Ectodermal cell (in vitro differentiated cells): ENCODE results near the gene GJD4. TPM values are rescaled to one million over a fixed set of nuclear protein-coding genes. Genes with fewer than 3 reads are reported as not detected.

Experiments used
- H3K27ac ChIP-seq: 2 replicates; pipeline ENCODE4 v1.7.0; 2013; ENCODE audit warnings: mild to moderate bottlenecking, low read depth, low read length; ENCODE audit not compliant: insufficient read depth, poor library complexity, severe bottlenecking
- H3K27me3 ChIP-seq: 2 replicates; pipeline ENCODE4 v1.7.0; 2013; ENCODE audit warnings: mild to moderate bottlenecking, low read length; ENCODE audit not compliant: insufficient read depth, control insufficient read depth, poor library complexity, severe bottlenecking
- H3K36me3 ChIP-seq: one replicate; pipeline ENCODE4 v1.7.0; 2013; ENCODE audit warnings: low read length; ENCODE audit not compliant: control insufficient read depth, insufficient read depth
- H3K4me1 ChIP-seq: one replicate; pipeline ENCODE4 v1.7.0; 2013; ENCODE audit warnings: low read length; ENCODE audit not compliant: control insufficient read depth, insufficient read depth
- H3K4me3 ChIP-seq: 2 replicates; pipeline ENCODE4 v1.7.0; 2013; ENCODE audit warnings: low read depth, low read length, control low read depth; ENCODE audit not compliant: insufficient read depth
- H3K9me3 ChIP-seq: 2 replicates; pipeline ENCODE4 v1.7.0; 2013; ENCODE audit warnings: mild to moderate bottlenecking, low read length, moderate library complexity; ENCODE audit not compliant: control insufficient read depth
- WGBS, 2 experiments: methylation state at CpG; one replicate each; pipeline ENCODE4 v1.1.7; 2013; ENCODE audit warnings: missing lambda C conversion rate in 2 of 2; 5-methylcytosine and 5-hydroxymethylcytosine counted together
- polyA plus RNA-seq, 4 experiments: library from polyadenylated mRNA; stranded (reverse); fragments of 50-300 nt; gene quantifications; one replicate each; pipeline ENCODE4 v1.2.3, GENCODE V29; 2013

GJD4 gene, protein sequence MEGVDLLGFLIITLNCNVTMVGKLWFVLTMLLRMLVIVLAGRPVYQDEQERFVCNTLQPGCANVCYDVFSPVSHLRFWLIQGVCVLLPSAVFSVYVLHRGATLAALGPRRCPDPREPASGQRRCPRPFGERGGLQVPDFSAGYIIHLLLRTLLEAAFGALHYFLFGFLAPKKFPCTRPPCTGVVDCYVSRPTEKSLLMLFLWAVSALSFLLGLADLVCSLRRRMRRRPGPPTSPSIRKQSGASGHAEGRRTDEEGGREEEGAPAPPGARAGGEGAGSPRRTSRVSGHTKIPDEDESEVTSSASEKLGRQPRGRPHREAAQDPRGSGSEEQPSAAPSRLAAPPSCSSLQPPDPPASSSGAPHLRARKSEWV
- not detected for polyA plus RNA-seq (2013, experiment 1 of 4)
- not detected for polyA plus RNA-seq (2013, experiment 2 of 4)
- polyA plus RNA-seq (2013, experiment 3 of 4): not detected
- polyA plus RNA-seq (2013, experiment 4 of 4): not detected

DNA sequence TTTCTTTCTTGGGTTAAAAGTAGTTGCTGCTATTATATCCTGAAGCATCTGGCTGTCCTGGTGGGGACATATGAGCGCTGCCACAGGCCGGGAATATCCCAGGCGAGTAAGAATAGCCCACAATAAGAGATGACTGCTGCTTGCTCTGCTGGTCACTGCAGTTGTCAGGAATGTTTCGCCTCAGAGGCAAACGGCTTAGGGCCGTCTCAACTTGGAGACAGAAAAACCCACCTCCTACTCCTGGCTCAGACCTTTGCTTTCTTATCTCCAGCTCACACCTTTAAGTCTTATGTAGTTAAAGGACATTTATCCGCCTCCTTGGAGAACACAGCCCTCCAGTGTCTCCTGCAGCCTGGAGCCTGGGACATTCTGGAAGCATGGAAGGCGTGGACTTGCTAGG, at the start of gene GJD4:
Gene GJD4 (plus strand): TSS at position 151 of the 400 bp plus-strand sequence. CDS start 227 bp downstream, at position 378.
- Histone ChIP-seq H3K27me3 (peaks cover 19% of the 10 kb centered on the region), H3K36me3 (no peaks in the 10 kb centered on the region), H3K27ac (no peak within 1 kb of the TSS), H3K9me3 (no peaks in the 10 kb centered on the region), H3K4me3 (no peak within 1 kb of the TSS), H3K4me1 (peaks cover 7% of the 10 kb centered on the region)
- WGBS, 2 experiments: 75 to 85% methylated on average over 8 of the region's 8 CpGs

DNA sequence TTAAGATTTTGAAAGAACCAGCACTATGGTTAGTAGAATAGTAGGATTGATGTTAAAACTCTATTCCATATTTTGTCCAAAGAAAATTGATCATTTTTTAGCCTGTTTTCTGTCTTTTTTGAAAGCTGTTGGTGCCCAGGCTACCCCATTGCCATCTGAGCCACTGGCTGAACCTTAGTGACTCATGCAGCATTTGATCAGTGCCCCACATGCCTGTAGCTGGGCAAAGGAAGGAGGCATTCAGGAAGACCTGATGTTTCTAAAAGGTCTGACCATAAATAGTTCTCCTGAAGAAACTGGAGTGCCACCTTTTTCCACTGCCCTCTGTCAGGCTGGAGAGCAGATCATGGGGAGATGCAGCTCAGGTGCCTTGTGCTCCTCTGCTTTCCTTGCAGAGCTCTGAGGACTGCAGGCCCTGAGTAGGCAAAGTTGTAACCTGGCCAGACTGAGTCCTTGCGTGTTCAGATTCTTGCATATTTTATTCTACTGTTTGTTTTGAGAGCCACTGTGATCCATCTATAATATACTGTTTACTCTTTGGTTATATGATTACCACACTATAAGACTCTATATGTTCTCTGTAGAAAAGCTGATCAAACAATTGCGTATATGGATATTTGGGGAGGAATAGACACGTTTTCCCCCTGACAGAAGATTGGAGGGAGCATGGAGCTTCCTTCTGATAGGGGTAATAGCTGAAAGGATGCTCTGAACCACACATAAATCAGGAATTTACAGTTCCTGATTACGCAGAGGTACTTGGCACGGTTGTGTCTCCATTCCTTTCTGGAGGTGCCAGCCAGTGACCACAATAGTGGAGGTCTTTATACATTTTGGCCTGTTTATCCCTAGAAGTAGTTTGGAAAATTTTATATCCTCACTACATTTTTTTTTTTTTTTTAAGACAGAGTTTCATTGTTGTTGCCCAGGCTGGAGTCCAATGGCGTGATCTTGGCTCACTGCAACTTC, 48.9 kb upstream of the GJD4 start:
- H3K4me3 ChIP-seq: no peak overlapping the region
- no peak overlapping the region for H3K27ac ChIP-seq
- no peaks in the 10 kb centered on the region for H3K36me3 ChIP-seq
- H3K27me3 ChIP-seq: no peaks in the 10 kb centered on the region
- no peaks in the 10 kb centered on the region for H3K9me3 ChIP-seq
- H3K4me1 ChIP-seq: peaks cover 6% of the 10 kb centered on the region
- WGBS, 2 experiments: 94 to 97% methylated on average over 6 of the region's 6 CpGs

DNA sequence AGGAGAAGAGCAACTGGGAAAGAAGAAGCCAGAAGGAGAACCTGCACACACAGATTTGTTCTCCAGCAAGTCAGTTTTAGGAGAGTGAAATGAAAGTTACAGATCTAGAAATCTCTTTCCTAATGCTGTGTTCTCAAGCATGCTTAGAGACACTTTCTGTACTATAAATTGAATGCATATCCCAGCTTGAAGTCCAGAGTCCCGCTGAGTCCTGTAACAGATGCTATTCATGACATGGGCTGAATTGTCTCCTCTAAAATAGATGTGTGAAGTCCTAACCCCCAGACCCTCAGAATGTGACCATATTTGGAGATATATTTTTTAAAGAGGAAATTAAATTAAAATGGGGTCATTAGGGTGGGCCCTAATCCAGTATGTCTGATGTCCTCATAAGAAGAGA, 46.9 kb upstream of the GJD4 start:
- H3K4me3 ChIP-seq: no peak overlapping the region
- 92 to 93% methylated on average over 1 of the region's 1 CpG for WGBS, 2 experiments
- H3K27me3 ChIP-seq: no peaks in the 10 kb centered on the region
- H3K27ac ChIP-seq: no peak overlapping the region
- no peaks in the 10 kb centered on the region for H3K9me3 ChIP-seq
- H3K36me3 ChIP-seq: no peaks in the 10 kb centered on the region
- H3K4me1 ChIP-seq: peaks cover 6% of the 10 kb centered on the region

DNA sequence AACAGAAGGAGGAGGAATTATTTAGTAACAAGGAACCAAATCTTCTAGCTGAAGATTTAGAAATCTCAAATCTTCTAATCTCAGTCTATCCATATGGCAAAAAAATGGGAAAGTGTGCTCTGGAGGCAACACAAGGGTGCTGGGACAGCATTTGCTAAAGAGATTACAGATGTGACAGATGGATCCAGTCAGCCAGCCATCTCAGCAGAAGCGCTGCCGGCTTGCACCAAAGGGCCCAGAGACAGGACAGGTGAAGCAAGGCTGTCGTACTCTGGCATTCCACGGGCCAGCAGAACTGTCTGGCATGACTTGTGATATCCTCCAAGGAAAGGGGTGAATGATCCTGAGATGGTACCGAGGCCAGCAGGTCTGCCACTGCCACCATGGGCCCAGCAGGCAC, 45.7 kb upstream of the GJD4 start:
- Histone ChIP-seq H3K4me1 (no peaks in the 10 kb centered on the region), H3K27me3 (no peaks in the 10 kb centered on the region), H3K9me3 (no peaks in the 10 kb centered on the region), H3K4me3 (no peak overlapping the region), H3K36me3 (no peaks in the 10 kb centered on the region), H3K27ac (no peak overlapping the region)
- 93 to 94% methylated on average over 5 of the region's 5 CpGs for WGBS, 2 experiments

DNA sequence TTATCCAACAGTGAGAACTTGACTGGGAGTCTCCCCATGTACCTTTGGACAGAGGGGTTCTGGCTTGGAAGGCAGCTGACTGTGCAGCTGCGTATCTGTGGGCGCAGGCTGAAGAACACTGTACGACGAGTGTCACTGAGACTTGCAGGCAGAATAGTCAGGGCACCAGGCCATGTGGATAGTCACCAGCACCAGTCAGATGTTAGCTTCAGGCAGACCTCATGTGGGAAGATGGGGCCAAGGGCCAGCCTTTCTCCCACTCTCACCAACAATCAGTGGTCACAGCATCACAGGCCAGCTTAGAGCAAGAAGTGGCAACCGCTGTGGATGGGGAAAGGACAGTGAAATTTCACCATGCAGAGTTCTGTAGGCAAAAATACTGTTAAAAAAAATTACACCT, 43.4 kb upstream of the GJD4 start:
- Histone ChIP-seq H3K27ac (no peak overlapping the region), H3K4me3 (no peak overlapping the region), H3K9me3 (no peaks in the 10 kb centered on the region), H3K4me1 (no peaks in the 10 kb centered on the region), H3K27me3 (no peaks in the 10 kb centered on the region), H3K36me3 (no peaks in the 10 kb centered on the region)
- 93 to 94% methylated on average over 5 of the region's 5 CpGs for WGBS, 2 experiments

DNA sequence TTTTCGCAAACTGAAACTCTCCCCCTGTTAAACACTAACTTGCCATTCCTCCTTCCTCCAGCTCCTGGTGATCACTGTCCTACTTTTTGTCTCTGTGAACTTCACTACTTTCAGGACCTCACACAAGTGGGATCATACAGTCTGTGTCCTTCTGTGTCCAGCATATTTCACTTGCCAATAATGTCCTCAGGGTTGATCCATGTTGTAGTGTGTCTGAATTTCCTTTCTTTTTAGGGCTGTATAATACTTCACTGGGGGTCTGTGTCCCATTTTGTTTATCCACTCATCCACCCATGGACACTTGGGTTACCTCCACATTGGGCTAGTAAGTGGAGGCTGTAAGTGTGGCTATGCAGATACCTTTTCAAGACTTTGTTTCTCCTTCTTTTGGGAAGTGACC, 42.7 kb upstream of the GJD4 start:
- no peaks in the 10 kb centered on the region for H3K4me1 ChIP-seq
- H3K36me3 ChIP-seq: no peaks in the 10 kb centered on the region
- no peaks in the 10 kb centered on the region for H3K27me3 ChIP-seq
- no peak overlapping the region for H3K4me3 ChIP-seq
- H3K9me3 ChIP-seq: no peaks in the 10 kb centered on the region
- no peak overlapping the region for H3K27ac ChIP-seq
- WGBS, 2 experiments: 91 to 92% methylated on average over 1 of the region's 1 CpG

DNA sequence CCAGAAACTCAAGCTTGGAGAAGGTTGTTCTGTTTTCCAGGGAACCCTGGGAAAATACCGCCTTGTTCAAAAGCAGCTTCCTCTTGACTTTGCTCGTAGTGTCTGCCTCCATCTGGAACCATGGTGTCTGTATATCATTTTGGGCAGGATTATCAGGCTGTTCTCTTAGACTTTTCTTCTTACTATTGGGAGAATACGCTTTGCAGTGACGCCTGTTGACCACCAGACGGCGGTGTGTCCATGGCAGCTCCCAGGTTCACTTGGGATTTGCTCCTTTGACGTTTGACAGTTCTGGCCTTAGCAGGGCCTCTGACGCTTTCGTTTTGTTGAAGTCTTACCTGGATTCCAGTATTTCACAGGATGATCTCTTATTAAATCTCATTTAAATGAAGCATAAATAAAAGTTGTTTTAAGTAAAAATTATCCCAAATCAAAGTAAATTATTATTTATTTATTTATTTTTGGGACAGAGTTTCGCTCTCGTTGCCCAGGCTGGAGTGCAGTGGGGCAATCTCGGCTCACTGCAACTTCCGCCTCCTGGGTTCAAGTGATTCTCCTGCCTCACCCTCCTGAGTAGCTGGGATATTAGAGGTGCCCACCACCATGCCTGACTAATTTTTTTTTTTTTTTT, 41.8 kb upstream of the GJD4 start:
- H3K27me3 ChIP-seq: no peaks in the 10 kb centered on the region
- WGBS, 2 experiments: 40 to 50% methylated on average over 13 of the region's 13 CpGs
- no peak overlapping the region for H3K4me3 ChIP-seq
- H3K4me1 ChIP-seq: no peaks in the 10 kb centered on the region
- H3K36me3 ChIP-seq: peaks cover 2% of the 10 kb centered on the region
- no peaks in the 10 kb centered on the region for H3K9me3 ChIP-seq
- H3K27ac ChIP-seq: no peak overlapping the region

DNA sequence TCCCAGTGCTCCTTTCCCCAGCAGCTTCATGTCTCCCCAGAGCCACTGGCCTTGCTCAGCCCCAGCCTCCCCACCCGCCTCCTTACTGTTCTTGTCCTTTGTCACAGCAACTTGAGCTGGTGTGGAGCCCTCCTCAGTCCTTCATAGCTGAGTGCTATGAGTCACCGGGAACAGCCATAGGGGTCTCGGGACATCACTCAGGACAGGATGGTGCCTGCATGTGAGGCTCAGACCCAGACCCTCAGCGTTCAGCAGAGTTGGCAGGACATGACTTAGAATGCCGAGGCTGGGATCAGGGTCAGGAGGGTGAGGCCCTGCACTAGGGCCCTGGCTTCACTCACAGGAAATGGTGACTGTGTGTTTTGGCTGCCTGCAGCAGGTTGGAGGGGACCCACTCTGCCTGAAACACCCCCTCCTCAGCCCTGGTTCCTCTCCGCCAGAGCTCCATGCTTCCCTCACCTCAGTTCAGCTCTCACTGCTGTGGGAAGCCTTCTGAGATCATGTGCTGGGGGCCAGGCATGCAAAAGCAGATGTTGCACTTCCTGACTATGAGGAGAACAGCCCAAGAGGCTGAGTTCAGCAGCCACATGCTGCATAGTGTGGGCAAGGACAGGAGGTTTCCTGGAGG, 40.7 kb upstream of the GJD4 start:
- H3K4me1 ChIP-seq: no peaks in the 10 kb centered on the region
- peaks cover 9% of the 10 kb centered on the region for H3K36me3 ChIP-seq
- H3K27me3 ChIP-seq: no peaks in the 10 kb centered on the region
- no peak overlapping the region for H3K4me3 ChIP-seq
- WGBS, 2 experiments: 90 to 92% methylated on average over 6 of the region's 6 CpGs
- H3K27ac ChIP-seq: no peak overlapping the region
- no peaks in the 10 kb centered on the region for H3K9me3 ChIP-seq

DNA sequence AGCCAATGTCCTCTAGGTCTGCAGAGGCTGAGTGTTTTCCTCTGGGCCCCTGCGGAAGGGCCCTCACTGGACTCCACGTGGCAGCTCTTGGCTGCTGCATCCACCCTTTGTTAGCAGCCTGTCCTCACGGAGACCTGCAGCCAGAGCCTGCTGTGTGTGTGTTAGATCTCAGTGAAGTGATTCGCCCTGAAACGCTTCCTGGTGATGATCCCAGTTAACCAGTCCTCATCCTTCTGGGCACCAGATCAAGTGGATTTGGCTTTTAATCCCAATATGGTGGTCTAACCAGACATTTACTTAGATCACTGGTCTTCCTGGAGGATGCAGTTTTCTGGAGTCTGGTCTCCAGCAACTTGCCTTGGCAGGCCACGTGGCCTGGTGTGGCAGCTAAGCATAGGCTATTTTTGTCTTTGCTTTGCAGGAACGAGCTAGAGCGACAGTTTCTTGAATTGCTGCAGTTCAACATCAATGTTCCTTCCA, 39.5 kb upstream of the GJD4 start:
- Histone ChIP-seq H3K27me3 (no peaks in the 10 kb centered on the region), H3K27ac (no peak overlapping the region), H3K4me1 (no peaks in the 10 kb centered on the region), H3K4me3 (no peak overlapping the region), H3K9me3 (no peaks in the 10 kb centered on the region), H3K36me3 (peaks cover 11% of the 10 kb centered on the region)
- WGBS, 2 experiments: 82 to 92% methylated on average over 8 of the region's 8 CpGs
